ENCODE results near the gene RCAN2.
"Not testable (repeated sequence)": the region's sequence is repeated elsewhere in the genome, so short reads cannot be mapped to it uniquely, and the experiment has no call there.

RCAN2 gene

GRCh38 chr6:46381579-46381978 is 109.7 kb downstream of the RCAN2 start:
- no peak for DNase-seq

- no peak for DNase-seq
Measured at GRCh38 chr6:46381057-46381456, 110.2 kb downstream of the RCAN2 start.

GRCh38 chr6:46380152-46380807 is 111.0 kb downstream of the RCAN2 start:
- DNase-seq, result no peak

- peak; percentile 10 to 79 for DNase-seq
Measured at GRCh38 chr6:46378882-46379416, 112.3 kb downstream of the RCAN2 start.

GRCh38 chr6:46378161-46378881 is 112.9 kb downstream of the RCAN2 start:
- DNase-seq, result no peak

- no peak for DNase-seq
Measured at GRCh38 chr6:46377209-46377608, 114.0 kb downstream of the RCAN2 start.

GRCh38 chr6:46376562-46377061 is 114.6 kb downstream of the RCAN2 start:
- no peak for DNase-seq

GRCh38 chr6:46370622-46371021 is 120.6 kb downstream of the RCAN2 start:
- DNase-seq, result no peak

- no peak for DNase-seq
Measured at GRCh38 chr6:46368169-46368536, 123.1 kb downstream of the RCAN2 start.

GRCh38 chr6:46367354-46368168 is 123.7 kb downstream of the RCAN2 start:
- no peak for DNase-seq

- DNase-seq, result no peak
Measured at GRCh38 chr6:46366190-46366900, 124.9 kb downstream of the RCAN2 start.

GRCh38 chr6:46357591-46357990 is 133.7 kb downstream of the RCAN2 start:
- no peak for DNase-seq

- DNase-seq, result no peak
Measured at GRCh38 chr6:46356543-46356942, 134.7 kb downstream of the RCAN2 start.

GRCh38 chr6:46353528-46353927 is 137.7 kb downstream of the RCAN2 start:
- DNase-seq, result no peak

- no peak for DNase-seq
Measured at GRCh38 chr6:46352541-46353268, 138.5 kb downstream of the RCAN2 start.

- no peak for DNase-seq
Measured at GRCh38 chr6:46350714-46351113, 140.5 kb downstream of the RCAN2 start.

GRCh38 chr6:46347669-46348068 is 143.6 kb downstream of the RCAN2 start:
- DNase-seq, result no peak

- DNase-seq, result no peak
Measured at GRCh38 chr6:46340246-46340645, 151.0 kb downstream of the RCAN2 start.

- no peak for DNase-seq
Measured at GRCh38 chr6:46338131-46338530, 153.1 kb downstream of the RCAN2 start.

- DNase-seq, result no peak
Measured at GRCh38 chr6:46334442-46334841, 156.8 kb downstream of the RCAN2 start.

GRCh38 chr6:46333481-46333880 is 157.8 kb downstream of the RCAN2 start:
- DNase-seq, result no peak

GRCh38 chr6:46332448-46332847 is 158.8 kb downstream of the RCAN2 start:
- DNase-seq, result not testable (repeated sequence)
